Uterus (tissue), 4 donors: Measurements from ENCODE around the gene ALDH4A1. TPM values are rescaled to one million over a fixed set of nuclear protein-coding genes. Genes with fewer than 3 reads are reported as not detected.
"Not testable (repeated sequence)": the region's sequence is repeated elsewhere in the genome, so short reads cannot be mapped to it uniquely, and the experiment has no call there.

Experiments
- DNase-seq, 2 donors: peaks; one replicate each; pipeline ENCODE4 v3.0.0-alpha.2; 2019 to 2020
- H3K27ac ChIP-seq, 2 donors: fragments of 200-600 bp; sonication (generic); 1 replicate in 1 of 2; 2 replicates in 1 of 2; pipeline ENCODE4 v1.5.1; 2016 to 2018
- H3K27me3 ChIP-seq, 2 donors: fragments of 200-600 bp; sonication (generic); one replicate each; pipeline ENCODE4 v1.5.1; 2018 to 2019; ENCODE audit warnings: control low read depth in 1 of 2
- H3K36me3 ChIP-seq, 2 donors: fragments of 200-600 bp; sonication (generic); one replicate each; pipeline ENCODE4 v1.5.1; 2019; ENCODE audit warnings: control low read depth in 1 of 2
- H3K4me1 ChIP-seq, 2 donors: fragments of 200-600 bp; sonication (generic); one replicate each; pipeline ENCODE4 v1.5.1; 2018 to 2019; ENCODE audit warnings: control low read depth in 1 of 2
- H3K4me3 ChIP-seq, 2 donors: fragments of 200-600 bp; sonication (generic); 1 replicate in 1 of 2; 2 replicates in 1 of 2; pipeline ENCODE4 v1.5.1; 2018 to 2019; ENCODE audit warnings: mild to moderate bottlenecking in 1 of 2
- H3K9me3 ChIP-seq, 2 donors: fragments of 200-600 bp; sonication (generic); one replicate each; pipeline ENCODE4 v1.5.1; 2019; ENCODE audit warnings: control low read depth in 1 of 2
- CTCF ChIP-seq, 4 experiments: fragments of 200-600 bp in 2 of 4; fragments of 450-650 bp in 2 of 4; sonication (generic) in 2 of 4; IDR thresholded peaks; one replicate each; pipeline ENCODE4 v1.5.1; 2016 to 2019; ENCODE audit warnings: antibody characterized with exemption in 4 of 4, mild to moderate bottlenecking in 2 of 4, moderate library complexity in 1 of 4
- POLR2A ChIP-seq, 2 donors: fragments of 450-650 bp; IDR thresholded peaks; one replicate each; pipeline ENCODE4 v1.6.1; 2016; ENCODE audit warnings: antibody characterized with exemption in 2 of 2, mild to moderate bottlenecking in 1 of 2, moderate library complexity in 1 of 2
- intact Hi-C: fragments of 100-400 bp; cut with DNase I; formaldehyde crosslinking; loops from one replicate; pipeline ENCODE4 v1.15.1; 2023; ENCODE audit warnings: low total_unique reads
- total RNA-seq, 4 donors: library from RNA; depleted of rRNA in 3 of 4; stranded (reverse); fragments of >200 nt in 3 of 4; gene quantifications; one replicate each; pipeline versions ENCODE4 v1.1.0 to v1.2.4, GENCODE V29; 2014 to 2023
- donor health status: DM: yes; HTN: yes; CAD: no.

The ALDH4A1 gene
- total RNA-seq, 4 donors from 2014 or later, result 2.6 to 18.5 (median 10.3) TPM

- no peak for DNase-seq
- no peak overlapping the region for H3K27ac ChIP-seq
- intact Hi-C loops, result no loop called here
- no peaks in the 10 kb centered on the region for H3K4me1 ChIP-seq
- H3K4me3 ChIP-seq, result no peak overlapping the region
- H3K27me3 ChIP-seq, result no peaks in the 10 kb centered on the region
- TF ChIP-seq POLR2A (IDR thresholded peaks at IDR 0.05), result no peak
- TF ChIP-seq CTCF (IDR thresholded peaks at IDR 0.05), result no peak
- H3K9me3 ChIP-seq, result no peaks in the 10 kb centered on the region
- H3K36me3 ChIP-seq, result no peaks in the 10 kb centered on the region
Observed at GRCh38 chr1:18900303-18900841, 2.0 kb downstream of the ALDH4A1 start.

DNA sequence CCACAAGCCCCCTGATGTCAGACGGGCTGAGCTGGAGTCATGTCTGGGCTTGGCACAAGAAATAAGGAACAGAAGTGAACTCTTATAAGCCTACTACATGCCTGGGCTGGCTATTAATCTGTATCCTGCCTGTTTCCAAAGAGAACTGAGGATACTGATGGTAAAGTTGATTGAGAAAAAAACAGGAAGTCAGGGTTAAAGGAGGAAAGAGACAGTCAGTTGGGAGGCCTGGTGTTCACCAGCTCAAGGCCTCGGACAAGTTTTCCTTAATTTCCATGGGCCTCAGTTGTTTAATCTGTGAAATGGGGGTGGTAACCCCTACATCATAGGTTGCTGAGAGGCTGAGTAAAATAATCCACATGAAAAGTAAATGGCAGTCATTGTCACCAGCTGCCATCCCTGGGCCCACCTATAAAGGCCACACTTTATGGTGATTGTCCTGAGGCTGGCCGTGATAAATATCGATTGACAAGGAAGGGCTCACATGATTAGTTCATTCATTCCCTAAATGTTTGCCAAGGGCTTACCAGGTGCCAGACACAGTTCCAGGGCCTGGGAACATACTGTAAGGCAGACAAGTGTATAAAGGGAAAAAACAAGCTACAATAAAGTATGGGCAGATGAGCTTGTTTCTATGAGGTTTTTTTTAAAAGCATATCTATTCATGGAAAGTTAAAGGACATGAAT is 2.8 kb downstream of the ALDH4A1 start:
- no peaks in the 10 kb centered on the region for H3K27me3 ChIP-seq
- no peak overlapping the region for H3K4me3 ChIP-seq
- no peak for DNase-seq
- H3K9me3 ChIP-seq, result no peaks in the 10 kb centered on the region
- no peak overlapping the region for H3K27ac ChIP-seq
- intact Hi-C loops, result no loop called here
- no peaks in the 10 kb centered on the region for H3K4me1 ChIP-seq
- H3K36me3 ChIP-seq, result no peaks in the 10 kb centered on the region
- TF ChIP-seq POLR2A (IDR thresholded peaks at IDR 0.05) (no peak), CTCF (IDR thresholded peaks at IDR 0.05) (no peak)

- DNase-seq, result no peak
- Histone ChIP-seq H3K36me3 (no peaks in the 10 kb centered on the region), H3K4me1 (no peaks in the 10 kb centered on the region), H3K27me3 (no peaks in the 10 kb centered on the region), H3K27ac (no peak overlapping the region), H3K9me3 (no peaks in the 10 kb centered on the region), H3K4me3 (no peak overlapping the region)
- intact Hi-C loops, result no loop called here
- TF ChIP-seq POLR2A (IDR thresholded peaks at IDR 0.05) (no peak), CTCF (IDR thresholded peaks at IDR 0.05) (no peak)
Observed at GRCh38 chr1:18898567-18898966, 3.8 kb downstream of the ALDH4A1 start.

GRCh38 chr1:18895317-18895716 is 7.0 kb downstream of the ALDH4A1 start:
- Histone ChIP-seq H3K36me3 (no peaks in the 10 kb centered on the region), H3K4me1 (no peaks in the 10 kb centered on the region), H3K9me3 (no peaks in the 10 kb centered on the region), H3K4me3 (no peak overlapping the region), H3K27ac (no peak overlapping the region), H3K27me3 (no peaks in the 10 kb centered on the region)
- no peak for TF ChIP-seq POLR2A (IDR thresholded peaks at IDR 0.05)
- TF ChIP-seq CTCF (IDR thresholded peaks at IDR 0.05), result no peak
- no peak for DNase-seq
- intact Hi-C loops, result no loop called here

DNA sequence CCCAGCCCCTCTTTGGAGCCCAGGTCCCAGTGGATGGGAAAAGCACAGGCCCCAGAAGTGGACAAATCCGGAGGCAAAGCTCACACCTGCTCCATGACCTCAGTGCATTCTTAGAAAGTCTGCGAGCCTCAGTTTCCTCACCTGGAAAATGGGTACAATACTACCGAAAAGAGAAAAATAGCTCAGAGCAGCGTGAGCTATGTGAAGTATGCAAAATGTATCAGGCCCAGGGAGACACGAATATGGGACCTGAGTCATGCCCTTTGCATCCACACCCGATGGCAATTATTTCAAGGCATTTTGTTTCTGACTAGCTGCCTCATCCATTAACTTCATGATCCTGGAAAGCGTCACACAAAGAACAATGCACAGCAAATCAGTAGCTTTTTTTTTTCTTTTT is 9.2 kb downstream of the ALDH4A1 start:
- no peak overlapping the region for H3K27ac ChIP-seq
- DNase-seq, result no peak
- no peaks in the 10 kb centered on the region for H3K4me1 ChIP-seq
- intact Hi-C loops, result no loop called here
- no peaks in the 10 kb centered on the region for H3K27me3 ChIP-seq
- H3K36me3 ChIP-seq, result no peaks in the 10 kb centered on the region
- no peaks in the 10 kb centered on the region for H3K9me3 ChIP-seq
- no peak overlapping the region for H3K4me3 ChIP-seq
- TF ChIP-seq POLR2A (IDR thresholded peaks at IDR 0.05) (no peak), CTCF (IDR thresholded peaks at IDR 0.05) (no peak)

DNA sequence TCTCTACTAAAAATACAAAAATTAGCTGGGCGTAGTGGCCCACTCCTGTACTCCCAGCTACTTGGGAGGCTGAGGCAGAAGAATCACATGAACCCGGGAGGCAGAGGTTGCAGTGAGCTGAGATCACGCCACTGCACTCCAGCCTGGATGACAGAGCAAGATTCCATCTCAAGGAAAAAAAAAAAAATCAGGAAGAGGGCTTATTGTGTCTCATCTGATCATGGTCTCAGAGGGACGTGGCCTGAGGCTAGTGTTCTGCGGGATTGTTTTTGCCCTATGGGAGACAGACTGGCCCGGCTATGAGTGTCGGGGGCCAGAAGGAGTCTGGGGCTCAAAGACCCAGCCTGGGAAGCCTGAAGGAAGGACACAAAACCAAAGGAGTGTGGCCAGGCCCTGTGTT is 10.5 kb downstream of the ALDH4A1 start:
- H3K27me3 ChIP-seq, H3K4me1 ChIP-seq, DNase-seq, H3K4me3 ChIP-seq, H3K27ac ChIP-seq, H3K9me3 ChIP-seq, H3K36me3 ChIP-seq, intact Hi-C loops: not testable (repeated sequence)
